ENCODE data around the gene LRP1B. TPM values are rescaled to one million over a fixed set of nuclear protein-coding genes. Genes with fewer than 3 reads are reported as not detected.
"Not testable (repeated sequence)": the region's sequence is repeated elsewhere in the genome, so short reads cannot be mapped to it uniquely, and the experiment has no call there.

Gene LRP1B
- polyA plus RNA-seq, 1 donor from 2014 or later, result 12.7 TPM

DNA sequence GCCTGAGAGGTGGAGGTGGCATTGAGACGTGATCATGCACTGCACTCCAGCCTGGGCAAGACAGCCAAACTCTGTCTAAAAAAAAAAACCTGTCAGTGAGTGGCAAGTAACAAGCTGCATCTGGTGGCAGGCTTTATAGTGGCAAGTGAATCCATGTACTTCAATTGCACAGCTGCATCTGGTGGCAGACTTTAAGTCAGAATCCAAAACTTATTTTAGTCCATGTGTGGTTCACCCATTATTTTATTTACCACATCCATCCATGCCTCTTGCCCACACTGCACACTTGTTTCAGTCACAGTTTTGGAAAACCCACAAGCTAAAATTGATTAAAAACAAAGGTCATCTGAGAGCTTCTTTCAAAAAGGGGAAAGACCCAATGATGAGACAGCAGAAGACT is 1714.2 kb downstream of the LRP1B start:
- Histone ChIP-seq H3K9ac (ENCODE audit: low read length) (no peak overlapping the region), H3K27me3 (ENCODE audit: insufficient read depth, low read depth, low read length) (no peaks in the 10 kb centered on the region), H3K27ac (ENCODE audit: low read length) (no peak overlapping the region), H4K20me1 (ENCODE audit: insufficient read depth) (no peaks in the 10 kb centered on the region), H3F3A (ENCODE audit: insufficient read depth, low read length, poor library complexity, severe bottlenecking) (no peaks in the 10 kb centered on the region), H3K4me3 (ENCODE audit: low read length) (no peak overlapping the region), H3K4me2 (ENCODE audit: low read length) (no peak overlapping the region), H3K9me3 (ENCODE audit: low read length) (no peaks in the 10 kb centered on the region), H3K79me2 (replicated peaks; ENCODE audit: insufficient read depth, low read length) (no peaks in the 10 kb centered on the region), H2AFZ (ENCODE audit: low read depth, low read length) (no peak overlapping the region), H3K36me3 (ENCODE audit: insufficient read depth, low read length) (no peaks in the 10 kb centered on the region), H3K9me2 (ENCODE audit: insufficient read depth, low read length) (no peaks in the 10 kb centered on the region)
- TF ChIP-seq TAF1 (IDR thresholded peaks at IDR 0.05; ENCODE audit: low read depth) (no peak), POLR2AphosphoS5 (IDR thresholded peaks at IDR 0.05) (no peak), EZH2 (IDR thresholded peaks at IDR 0.05; ENCODE audit: borderline replicate concordance, insufficient read depth, low read length, poor library complexity, severe bottlenecking) (no peak), MXI1 (conservative IDR thresholded peaks at IDR 0.05; ENCODE audit: poor library complexity, severe bottlenecking) (no peak), RAD21 (conservative IDR thresholded peaks at IDR 0.05) (no peak)
- TF ChIP-seq, protein P1, sequence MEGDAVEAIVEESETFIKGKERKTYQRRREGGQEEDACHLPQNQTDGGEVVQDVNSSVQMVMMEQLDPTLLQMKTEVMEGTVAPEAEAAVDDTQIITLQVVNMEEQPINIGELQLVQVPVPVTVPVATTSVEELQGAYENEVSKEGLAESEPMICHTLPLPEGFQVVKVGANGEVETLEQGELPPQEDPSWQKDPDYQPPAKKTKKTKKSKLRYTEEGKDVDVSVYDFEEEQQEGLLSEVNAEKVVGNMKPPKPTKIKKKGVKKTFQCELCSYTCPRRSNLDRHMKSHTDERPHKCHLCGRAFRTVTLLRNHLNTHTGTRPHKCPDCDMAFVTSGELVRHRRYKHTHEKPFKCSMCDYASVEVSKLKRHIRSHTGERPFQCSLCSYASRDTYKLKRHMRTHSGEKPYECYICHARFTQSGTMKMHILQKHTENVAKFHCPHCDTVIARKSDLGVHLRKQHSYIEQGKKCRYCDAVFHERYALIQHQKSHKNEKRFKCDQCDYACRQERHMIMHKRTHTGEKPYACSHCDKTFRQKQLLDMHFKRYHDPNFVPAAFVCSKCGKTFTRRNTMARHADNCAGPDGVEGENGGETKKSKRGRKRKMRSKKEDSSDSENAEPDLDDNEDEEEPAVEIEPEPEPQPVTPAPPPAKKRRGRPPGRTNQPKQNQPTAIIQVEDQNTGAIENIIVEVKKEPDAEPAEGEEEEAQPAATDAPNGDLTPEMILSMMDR (IDR thresholded peaks at IDR 0.05; ENCODE audit: poor library complexity, severe bottlenecking), result no peak
- TF ChIP-seq, protein P2, sequence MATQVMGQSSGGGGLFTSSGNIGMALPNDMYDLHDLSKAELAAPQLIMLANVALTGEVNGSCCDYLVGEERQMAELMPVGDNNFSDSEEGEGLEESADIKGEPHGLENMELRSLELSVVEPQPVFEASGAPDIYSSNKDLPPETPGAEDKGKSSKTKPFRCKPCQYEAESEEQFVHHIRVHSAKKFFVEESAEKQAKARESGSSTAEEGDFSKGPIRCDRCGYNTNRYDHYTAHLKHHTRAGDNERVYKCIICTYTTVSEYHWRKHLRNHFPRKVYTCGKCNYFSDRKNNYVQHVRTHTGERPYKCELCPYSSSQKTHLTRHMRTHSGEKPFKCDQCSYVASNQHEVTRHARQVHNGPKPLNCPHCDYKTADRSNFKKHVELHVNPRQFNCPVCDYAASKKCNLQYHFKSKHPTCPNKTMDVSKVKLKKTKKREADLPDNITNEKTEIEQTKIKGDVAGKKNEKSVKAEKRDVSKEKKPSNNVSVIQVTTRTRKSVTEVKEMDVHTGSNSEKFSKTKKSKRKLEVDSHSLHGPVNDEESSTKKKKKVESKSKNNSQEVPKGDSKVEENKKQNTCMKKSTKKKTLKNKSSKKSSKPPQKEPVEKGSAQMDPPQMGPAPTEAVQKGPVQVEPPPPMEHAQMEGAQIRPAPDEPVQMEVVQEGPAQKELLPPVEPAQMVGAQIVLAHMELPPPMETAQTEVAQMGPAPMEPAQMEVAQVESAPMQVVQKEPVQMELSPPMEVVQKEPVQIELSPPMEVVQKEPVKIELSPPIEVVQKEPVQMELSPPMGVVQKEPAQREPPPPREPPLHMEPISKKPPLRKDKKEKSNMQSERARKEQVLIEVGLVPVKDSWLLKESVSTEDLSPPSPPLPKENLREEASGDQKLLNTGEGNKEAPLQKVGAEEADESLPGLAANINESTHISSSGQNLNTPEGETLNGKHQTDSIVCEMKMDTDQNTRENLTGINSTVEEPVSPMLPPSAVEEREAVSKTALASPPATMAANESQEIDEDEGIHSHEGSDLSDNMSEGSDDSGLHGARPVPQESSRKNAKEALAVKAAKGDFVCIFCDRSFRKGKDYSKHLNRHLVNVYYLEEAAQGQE (IDR thresholded peaks at IDR 0.05; ENCODE audit: borderline replicate concordance), result no peak

DNA sequence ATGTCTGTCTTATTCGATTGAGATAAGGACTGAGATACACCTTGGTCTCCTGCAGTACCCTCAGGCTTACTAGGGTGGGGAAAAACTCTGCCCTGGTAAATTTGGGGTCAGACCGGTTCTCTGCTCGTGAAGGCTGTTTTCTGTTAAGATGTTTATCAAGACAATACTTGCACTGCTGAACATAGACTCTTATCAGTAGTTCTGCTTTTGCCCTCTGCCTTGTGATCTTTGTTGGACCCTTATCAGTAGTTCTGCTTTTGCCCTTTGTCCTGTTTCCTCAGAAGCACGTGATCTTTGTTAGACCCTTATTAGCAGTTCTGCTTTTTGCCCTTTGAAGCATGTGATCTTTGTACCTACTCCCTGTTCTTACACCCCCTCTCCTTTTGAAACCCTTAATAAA is 1715.8 kb downstream of the LRP1B start:
- not testable (repeated sequence) for H3K27ac ChIP-seq (ENCODE audit: low read length); H3K4me3 ChIP-seq (ENCODE audit: low read length); H3K79me2 ChIP-seq (replicated peaks; ENCODE audit: insufficient read depth, low read length); H3K9me3 ChIP-seq (ENCODE audit: low read length); H3K9me2 ChIP-seq (ENCODE audit: insufficient read depth, low read length); H3K27me3 ChIP-seq (ENCODE audit: insufficient read depth, low read depth, low read length); H3K4me2 ChIP-seq (ENCODE audit: low read length); H3K9ac ChIP-seq (ENCODE audit: low read length); H3K36me3 ChIP-seq (ENCODE audit: insufficient read depth, low read length); H2AFZ ChIP-seq (ENCODE audit: low read depth, low read length); H3F3A ChIP-seq (ENCODE audit: insufficient read depth, low read length, poor library complexity, severe bottlenecking); H4K20me1 ChIP-seq (ENCODE audit: insufficient read depth)

DNA sequence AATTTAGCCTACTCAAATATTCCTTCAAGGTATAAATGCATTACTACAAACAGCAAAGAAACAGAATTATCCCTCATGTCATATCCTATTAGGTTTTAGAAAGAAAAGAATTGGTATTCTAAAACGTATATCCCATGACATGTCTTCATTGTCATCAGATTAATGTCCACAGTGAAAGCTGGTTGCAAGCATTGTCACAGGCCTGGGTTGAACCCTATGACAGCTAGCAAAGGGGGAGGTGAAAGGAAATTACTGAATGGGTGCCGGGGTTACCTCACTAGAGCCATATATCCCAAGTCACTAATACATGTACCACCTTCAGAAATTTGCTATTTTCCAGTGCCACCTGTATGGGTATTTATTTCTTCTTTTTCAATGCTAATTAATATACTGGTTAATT is 1720.1 kb downstream of the LRP1B start:
- no peak overlapping the region for H3K9ac ChIP-seq (ENCODE audit: low read length)
- TF ChIP-seq EZH2 (IDR thresholded peaks at IDR 0.05; ENCODE audit: borderline replicate concordance, insufficient read depth, low read length, poor library complexity, severe bottlenecking) (no peak), POLR2AphosphoS5 (IDR thresholded peaks at IDR 0.05) (no peak)
- H3K79me2 ChIP-seq (replicated peaks; ENCODE audit: insufficient read depth, low read length), result no peaks in the 10 kb centered on the region
- no peaks in the 10 kb centered on the region for H3K9me2 ChIP-seq (ENCODE audit: insufficient read depth, low read length)
- no peak overlapping the region for H3K4me3 ChIP-seq (ENCODE audit: low read length)
- H3F3A ChIP-seq (ENCODE audit: insufficient read depth, low read length, poor library complexity, severe bottlenecking), result no peaks in the 10 kb centered on the region
- H3K36me3 ChIP-seq (ENCODE audit: insufficient read depth, low read length), result no peaks in the 10 kb centered on the region
- no peak overlapping the region for H3K27ac ChIP-seq (ENCODE audit: low read length)
- H2AFZ ChIP-seq (ENCODE audit: low read depth, low read length), result no peak overlapping the region
- no peaks in the 10 kb centered on the region for H4K20me1 ChIP-seq (ENCODE audit: insufficient read depth)
- no peaks in the 10 kb centered on the region for H3K9me3 ChIP-seq (ENCODE audit: low read length)
- H3K27me3 ChIP-seq (ENCODE audit: insufficient read depth, low read depth, low read length), result no peaks in the 10 kb centered on the region
- H3K4me2 ChIP-seq (ENCODE audit: low read length), result no peak overlapping the region

All from neural cell (in vitro differentiated cells).